Upper lobe of left lung (tissue), 6 donors: ENCODE data around the gene PAIP2. TPM values are rescaled to one million over a fixed set of nuclear protein-coding genes. Genes with fewer than 3 reads are reported as not detected.
"Not testable (repeated sequence)": the region's sequence is repeated elsewhere in the genome, so short reads cannot be mapped to it uniquely, and the experiment has no call there.

Experiments
- ATAC-seq, 2 donors: fragments of 200-7000 bp; cut with Tn5 transposase; one replicate each; pipeline ENCODE4 v1.9.1; 2022; ENCODE audit warnings: mild to moderate bottlenecking in 2 of 2, moderate library complexity in 2 of 2; ENCODE audit not compliant: low FRiP score in 2 of 2
- DNase-seq, 2 donors: peaks; one replicate each; pipeline ENCODE4 v3.0.0-alpha.2; 2019 to 2020
- H3K27ac ChIP-seq, 4 donors: fragments of 200-600 bp; sonication (generic); one replicate each; pipeline ENCODE4 v1.5.1; 2016 to 2019
- H3K27me3 ChIP-seq, 4 donors: fragments of 200-600 bp; sonication (generic); one replicate each; pipeline ENCODE4 v1.5.1; 2017 to 2019
- H3K36me3 ChIP-seq, 4 donors: fragments of 200-600 bp; sonication (generic); one replicate each; pipeline ENCODE4 v1.5.1; 2016 to 2019
- H3K4me1 ChIP-seq, 4 donors: fragments of 200-600 bp; sonication (generic); one replicate each; pipeline ENCODE4 v1.5.1; 2018 to 2019
- H3K4me3 ChIP-seq, 4 donors: fragments of 200-600 bp; sonication (generic); one replicate each; pipeline ENCODE4 v1.5.1; 2017 to 2019; ENCODE audit warnings: mild to moderate bottlenecking in 2 of 4, moderate library complexity in 1 of 4
- H3K9me3 ChIP-seq, 4 donors: fragments of 200-600 bp; sonication (generic); one replicate each; pipeline ENCODE4 v1.5.1; 2018 to 2019
- EP300 ChIP-seq, 4 donors: sonication (generic); formaldehyde crosslinking; IDR thresholded peaks; one replicate each; pipeline ENCODE4 v1.5.1; 2017; ENCODE audit warnings: antibody characterized with exemption in 4 of 4, control low read depth in 2 of 4
- POLR2A ChIP-seq, 4 donors: fragments of 450-650 bp; IDR thresholded peaks; one replicate each; pipeline ENCODE4 v1.5.1; 2016 to 2017; ENCODE audit warnings: antibody characterized with exemption in 4 of 4, mild to moderate bottlenecking in 2 of 4
- POLR2AphosphoS5 ChIP-seq, 2 donors: sonication (generic); formaldehyde crosslinking; IDR thresholded peaks; one replicate each; pipeline ENCODE4 v1.5.1; 2017; ENCODE audit warnings: antibody characterized with exemption in 2 of 2
- WGBS, 2 donors: methylation state at CpG; one replicate each; pipeline ENCODE4 v1.1.5; 2017 to 2018; 5-methylcytosine and 5-hydroxymethylcytosine counted together
- total RNA-seq, 6 donors: library from RNA; depleted of rRNA in 4 of 6; stranded (reverse); fragments of >200 nt in 4 of 6; gene quantifications; one replicate each; pipeline versions ENCODE4 v1.1.0 to v1.2.1, GENCODE V29; 2016 to 2021
- TF ChIP-seq, protein P1 (sequence below), 6 experiments: fragments of 450-650 bp in 4 of 6; fragments of 200-600 bp in 2 of 6; sonication (generic) in 2 of 6; IDR thresholded peaks; one replicate each; pipeline ENCODE4 v1.5.1; 2016 to 2019; ENCODE audit warnings: antibody characterized with exemption in 6 of 6
- donor health status: DM: no; HTN: no; CAD: no; lungs with moderate emphysema.
- donor health status: DM: no; HTN: yes; CAD: no; lungs with severe emphysema.

PAIP2 gene
- total RNA-seq, 6 donors from 2014 or later: 36.7 to 103 (median 67.8) TPM

DNA sequence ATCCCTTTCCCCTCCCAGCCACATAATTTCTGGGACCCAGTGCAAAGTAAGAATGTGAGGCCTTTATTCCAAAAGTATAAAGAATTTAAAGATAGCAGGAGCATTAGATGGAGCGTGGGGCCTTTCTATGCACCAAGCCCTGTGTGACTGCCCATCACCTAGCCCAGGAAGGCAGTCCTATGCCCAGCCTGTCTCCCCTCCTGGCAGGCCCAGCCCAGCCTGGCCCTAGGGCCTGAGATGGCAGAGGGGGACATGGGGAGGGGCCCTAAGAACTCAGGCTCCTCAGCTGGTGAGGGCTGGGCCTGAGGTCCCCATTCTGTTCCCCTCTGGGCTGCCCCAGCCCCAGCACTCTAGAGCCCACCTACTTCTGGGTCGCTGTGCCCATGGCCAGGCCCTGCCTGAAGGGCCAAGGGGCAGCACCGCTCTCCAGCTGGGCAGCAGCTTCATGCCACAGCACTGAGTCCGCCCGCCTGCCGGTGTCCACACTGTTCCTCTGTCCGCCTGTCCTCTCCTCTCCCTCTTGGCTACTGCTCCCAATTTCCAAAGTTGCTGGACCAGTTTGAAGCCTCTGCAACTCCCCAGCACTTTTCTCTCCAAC, 42.4 kb downstream of the PAIP2 start:
- H3K27ac ChIP-seq: peak overlapping the region in 1 of 4 donors; percentile 63
- DNase-seq (no peak), ATAC-seq (peak in 1 of 2 donors; percentile 9)
- TF ChIP-seq POLR2AphosphoS5 (IDR thresholded peaks at IDR 0.05): no peak
- TF ChIP-seq, protein P1, sequence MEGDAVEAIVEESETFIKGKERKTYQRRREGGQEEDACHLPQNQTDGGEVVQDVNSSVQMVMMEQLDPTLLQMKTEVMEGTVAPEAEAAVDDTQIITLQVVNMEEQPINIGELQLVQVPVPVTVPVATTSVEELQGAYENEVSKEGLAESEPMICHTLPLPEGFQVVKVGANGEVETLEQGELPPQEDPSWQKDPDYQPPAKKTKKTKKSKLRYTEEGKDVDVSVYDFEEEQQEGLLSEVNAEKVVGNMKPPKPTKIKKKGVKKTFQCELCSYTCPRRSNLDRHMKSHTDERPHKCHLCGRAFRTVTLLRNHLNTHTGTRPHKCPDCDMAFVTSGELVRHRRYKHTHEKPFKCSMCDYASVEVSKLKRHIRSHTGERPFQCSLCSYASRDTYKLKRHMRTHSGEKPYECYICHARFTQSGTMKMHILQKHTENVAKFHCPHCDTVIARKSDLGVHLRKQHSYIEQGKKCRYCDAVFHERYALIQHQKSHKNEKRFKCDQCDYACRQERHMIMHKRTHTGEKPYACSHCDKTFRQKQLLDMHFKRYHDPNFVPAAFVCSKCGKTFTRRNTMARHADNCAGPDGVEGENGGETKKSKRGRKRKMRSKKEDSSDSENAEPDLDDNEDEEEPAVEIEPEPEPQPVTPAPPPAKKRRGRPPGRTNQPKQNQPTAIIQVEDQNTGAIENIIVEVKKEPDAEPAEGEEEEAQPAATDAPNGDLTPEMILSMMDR (IDR thresholded peaks at IDR 0.05): no peak
- no peak for TF ChIP-seq POLR2A (IDR thresholded peaks at IDR 0.05)
- TF ChIP-seq EP300 (IDR thresholded peaks at IDR 0.05): no peak
- no peaks in the 10 kb centered on the region for H3K27me3 ChIP-seq
- H3K9me3 ChIP-seq: no peaks in the 10 kb centered on the region
- no peak overlapping the region for H3K4me3 ChIP-seq
- H3K36me3 ChIP-seq: no peaks in the 10 kb centered on the region
- WGBS, 2 donors: 88 to 95% methylated on average over 6 to 7 of the region's 7 CpGs
- peaks cover 6 to 28% (median 20%) of the 10 kb centered on the region in 4 donors for H3K4me1 ChIP-seq

DNA sequence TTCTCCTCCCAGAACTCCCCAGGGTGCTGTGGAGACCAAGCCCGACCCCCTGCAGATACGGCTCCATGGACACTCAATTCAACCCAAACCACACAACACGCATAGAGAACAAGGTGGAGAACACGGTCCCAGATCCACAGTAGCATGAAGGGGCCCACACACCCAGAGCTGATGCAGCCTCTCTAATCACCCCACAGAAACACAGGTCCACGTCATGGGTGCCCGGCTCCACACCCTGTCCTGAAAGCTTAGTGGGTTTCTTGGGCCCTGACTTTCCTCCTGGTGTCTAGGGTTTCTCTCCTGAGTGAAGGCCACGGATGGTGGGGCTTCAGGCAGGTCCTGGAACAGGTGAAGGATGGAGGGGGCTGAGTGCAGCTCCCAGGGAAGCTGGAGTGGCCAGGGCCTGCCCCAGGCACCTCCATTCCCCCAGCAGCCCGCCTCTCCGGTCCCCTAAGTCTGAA, 43.0 kb downstream of the PAIP2 start:
- Histone ChIP-seq H3K27me3 (no peaks in the 10 kb centered on the region), H3K4me3 (peak overlapping the region in 3 of 4 donors; percentile 15 to 47 (median 46)), H3K4me1 (peaks cover 6 to 28% (median 20%) of the 10 kb centered on the region in 4 donors), H3K27ac (peak overlapping the region; percentile 51 to 78 (median 64)), H3K36me3 (no peaks in the 10 kb centered on the region), H3K9me3 (no peaks in the 10 kb centered on the region)
- no peak for DNase-seq
- 79% methylated on average over 7 to 9 of the region's 9 CpGs for WGBS, 2 donors
- peak in 1 of 2 donors; percentile 4 for ATAC-seq
- TF ChIP-seq, protein P1 (IDR thresholded peaks at IDR 0.05): no peak

DNA sequence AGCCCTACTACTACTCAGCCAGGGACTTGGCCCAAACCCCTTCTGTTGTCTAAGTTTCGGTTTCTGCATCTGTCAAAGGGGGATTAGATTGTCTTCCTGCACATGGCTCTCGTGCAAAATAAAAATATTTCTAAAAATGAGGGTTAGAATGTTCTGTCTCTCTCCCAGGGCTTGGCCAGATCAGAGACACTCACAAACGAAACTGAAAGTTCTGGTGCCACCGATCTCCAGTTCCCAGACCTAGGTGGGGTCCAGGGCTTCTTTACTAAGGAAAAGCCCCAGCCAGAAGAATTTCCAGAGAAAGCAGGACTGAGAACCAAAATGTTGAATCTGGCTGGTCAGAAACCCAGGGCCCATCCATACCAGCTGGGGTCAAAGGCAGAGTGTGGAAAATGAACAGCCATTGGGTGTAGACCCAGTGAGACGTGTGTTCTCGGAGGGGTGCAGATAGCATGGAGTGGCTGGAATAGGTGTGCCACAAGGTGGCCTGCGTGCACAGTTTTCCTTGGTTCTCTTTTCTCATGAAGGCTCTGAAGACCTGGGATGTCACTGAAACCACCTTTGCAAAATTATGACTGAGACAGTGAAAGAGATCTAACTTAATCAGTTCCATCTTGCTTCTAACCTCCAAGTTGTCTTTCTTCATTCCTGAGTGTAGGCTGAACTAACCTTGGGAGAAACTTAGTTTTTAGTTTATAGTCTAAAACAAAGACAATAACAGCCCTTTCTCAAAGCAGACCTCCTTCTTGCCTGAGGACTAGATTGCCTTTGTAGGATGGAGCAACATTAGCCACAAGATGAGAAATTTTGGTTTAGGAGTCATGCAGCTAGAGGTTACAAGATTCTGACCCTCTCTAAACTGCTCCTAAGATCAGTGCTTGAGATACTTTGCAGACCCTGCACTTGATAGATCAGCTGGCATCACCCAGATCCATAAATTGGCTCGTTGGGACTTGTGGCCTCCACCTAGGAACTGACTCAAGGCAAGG, 43.7 kb downstream of the PAIP2 start:
- 37 to 38% methylated on average over 8 of the region's 8 CpGs for WGBS, 2 donors
- peaks cover 6 to 28% (median 20%) of the 10 kb centered on the region in 4 donors for H3K4me1 ChIP-seq
- peak in 1 of 2 donors; percentile 33 for ATAC-seq

DNA sequence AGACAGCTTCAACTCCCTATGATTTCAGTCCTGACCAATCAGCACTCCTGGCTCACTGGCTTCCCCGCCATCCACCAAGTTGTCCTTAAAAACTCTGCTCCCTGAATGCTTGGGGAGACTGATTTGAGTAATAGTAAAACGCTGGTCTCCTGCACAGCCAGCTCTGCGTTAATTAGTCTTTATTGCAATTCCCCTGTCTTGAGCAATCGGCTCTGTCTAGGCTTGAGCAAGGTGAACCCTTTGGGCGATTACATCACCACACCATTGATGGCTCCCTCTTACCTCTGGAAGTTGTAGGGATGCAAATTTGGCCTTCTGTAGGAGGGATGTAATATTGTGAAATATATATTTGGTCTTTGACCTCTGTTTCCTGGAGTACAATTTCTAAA, 44.4 kb downstream of the PAIP2 start:
- ATAC-seq (no peak), DNase-seq (no peak)
- peaks cover 6 to 28% (median 21%) of the 10 kb centered on the region in 4 donors for H3K4me1 ChIP-seq
- no peaks in the 10 kb centered on the region for H3K9me3 ChIP-seq
- no peaks in the 10 kb centered on the region for H3K36me3 ChIP-seq
- TF ChIP-seq POLR2A (IDR thresholded peaks at IDR 0.05) (no peak), POLR2AphosphoS5 (IDR thresholded peaks at IDR 0.05) (no peak), EP300 (IDR thresholded peaks at IDR 0.05) (no peak)
- TF ChIP-seq, protein P1 (IDR thresholded peaks at IDR 0.05): no peak
- H3K27ac ChIP-seq: peak overlapping the region in 1 of 4 donors; percentile 78
- 51 to 76% methylated on average over 5 of the region's 5 CpGs for WGBS, 2 donors
- no peaks in the 10 kb centered on the region for H3K27me3 ChIP-seq
- H3K4me3 ChIP-seq: no peak overlapping the region

More for the DNA sequence above, 43.7 kb downstream of the PAIP2 start:
- H3K27ac ChIP-seq: peak overlapping the region; percentile 51 to 78 (median 64)
- no peaks in the 10 kb centered on the region for H3K27me3 ChIP-seq
- DNase-seq: no peak
- TF ChIP-seq POLR2AphosphoS5 (IDR thresholded peaks at IDR 0.05) (no peak), EP300 (IDR thresholded peaks at IDR 0.05) (no peak)
- TF ChIP-seq, protein P1 (IDR thresholded peaks at IDR 0.05): peak in 1 of 6 experiments; percentile 26
- no peaks in the 10 kb centered on the region for H3K36me3 ChIP-seq
- H3K4me3 ChIP-seq: peak overlapping the region in 3 of 4 donors; percentile 15 to 47 (median 46)
- no peaks in the 10 kb centered on the region for H3K9me3 ChIP-seq

DNA sequence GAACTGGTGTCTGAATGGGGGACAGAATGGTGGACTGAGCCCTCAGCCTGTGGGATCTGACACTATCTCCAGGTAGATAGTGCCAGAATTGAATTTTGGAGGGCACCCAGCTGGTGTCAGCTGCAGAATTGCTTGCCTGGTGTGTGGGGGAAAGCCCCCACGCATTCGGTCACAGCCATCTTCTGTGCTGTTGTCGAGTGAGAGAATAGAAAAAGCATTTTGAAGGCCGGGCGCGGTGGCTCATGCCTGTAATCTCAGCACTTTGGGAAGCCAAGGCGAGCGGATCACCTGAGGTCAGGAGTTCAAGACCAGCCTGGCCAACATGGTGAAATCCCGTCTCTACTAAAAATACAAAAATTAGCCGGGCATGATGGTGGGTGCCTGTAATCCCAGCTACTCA, 45.3 kb downstream of the PAIP2 start:
- not testable (repeated sequence) for DNase-seq, H3K9me3 ChIP-seq, H3K36me3 ChIP-seq, H3K27me3 ChIP-seq, H3K27ac ChIP-seq, H3K4me3 ChIP-seq, ATAC-seq
- H3K4me1 ChIP-seq: peaks cover 6 to 36% (median 27%) of the 10 kb centered on the region in 4 donors
- 93 to 96% methylated on average over 10 of the region's 10 CpGs for WGBS, 2 donors
